ENCODE results near the gene PCK2.

DNA sequence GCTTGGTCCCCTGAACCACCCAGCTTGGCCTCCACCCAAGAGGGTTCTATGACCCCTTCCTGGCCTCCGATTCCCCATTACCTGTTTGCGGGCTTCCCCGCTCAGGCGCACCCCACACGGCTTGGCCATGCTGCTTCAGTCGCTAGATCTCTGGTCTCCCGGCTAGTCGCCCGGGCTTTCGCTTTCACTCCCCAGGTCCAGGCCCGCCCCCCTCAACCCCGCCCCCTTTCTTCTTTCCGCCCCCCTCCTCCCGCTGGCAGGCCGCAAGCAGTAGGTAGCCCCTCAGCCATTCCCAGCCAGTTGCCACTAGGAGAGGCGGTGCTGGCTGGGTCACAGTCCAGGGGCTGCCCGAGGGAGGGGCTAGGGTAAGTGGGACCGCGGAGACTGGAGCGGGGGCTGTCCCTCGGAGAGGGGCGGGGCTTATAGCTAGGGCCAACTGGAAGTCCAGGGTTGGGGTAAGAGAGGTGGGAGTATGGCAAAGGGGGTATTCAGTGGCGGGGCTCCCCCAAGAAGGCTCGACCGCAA is 52.4 kb downstream of the PCK2 start, which contains the start of gene PSME2:
- TF ChIP-seq POLR2A (IDR thresholded peaks at IDR 0.05) (no peak), POLR2AphosphoS5 (IDR thresholded peaks at IDR 0.05) (peak; percentile 67 to 86 (median 78))
- TF ChIP-seq, protein P1, sequence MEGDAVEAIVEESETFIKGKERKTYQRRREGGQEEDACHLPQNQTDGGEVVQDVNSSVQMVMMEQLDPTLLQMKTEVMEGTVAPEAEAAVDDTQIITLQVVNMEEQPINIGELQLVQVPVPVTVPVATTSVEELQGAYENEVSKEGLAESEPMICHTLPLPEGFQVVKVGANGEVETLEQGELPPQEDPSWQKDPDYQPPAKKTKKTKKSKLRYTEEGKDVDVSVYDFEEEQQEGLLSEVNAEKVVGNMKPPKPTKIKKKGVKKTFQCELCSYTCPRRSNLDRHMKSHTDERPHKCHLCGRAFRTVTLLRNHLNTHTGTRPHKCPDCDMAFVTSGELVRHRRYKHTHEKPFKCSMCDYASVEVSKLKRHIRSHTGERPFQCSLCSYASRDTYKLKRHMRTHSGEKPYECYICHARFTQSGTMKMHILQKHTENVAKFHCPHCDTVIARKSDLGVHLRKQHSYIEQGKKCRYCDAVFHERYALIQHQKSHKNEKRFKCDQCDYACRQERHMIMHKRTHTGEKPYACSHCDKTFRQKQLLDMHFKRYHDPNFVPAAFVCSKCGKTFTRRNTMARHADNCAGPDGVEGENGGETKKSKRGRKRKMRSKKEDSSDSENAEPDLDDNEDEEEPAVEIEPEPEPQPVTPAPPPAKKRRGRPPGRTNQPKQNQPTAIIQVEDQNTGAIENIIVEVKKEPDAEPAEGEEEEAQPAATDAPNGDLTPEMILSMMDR (IDR thresholded peaks at IDR 0.05), result no peak

Data from transverse colon (tissue), 4 donors.